Inflammatory macrophage treated with lipopolysaccharide for 4 hours (primary cell): ENCODE data around the gene GRK3.
"Not testable (repeated sequence)": the region's sequence is repeated elsewhere in the genome, so short reads cannot be mapped to it uniquely, and the experiment has no call there.

Source experiments
- DNase-seq: peaks from one replicate; pipeline ENCODE4 v3.0.0-alpha.2; 2020

GRK3 gene

GRCh38 chr22:25552405-25552804, 12.1 kb upstream of the GRK3 start:
- not testable (repeated sequence) for DNase-seq

DNA sequence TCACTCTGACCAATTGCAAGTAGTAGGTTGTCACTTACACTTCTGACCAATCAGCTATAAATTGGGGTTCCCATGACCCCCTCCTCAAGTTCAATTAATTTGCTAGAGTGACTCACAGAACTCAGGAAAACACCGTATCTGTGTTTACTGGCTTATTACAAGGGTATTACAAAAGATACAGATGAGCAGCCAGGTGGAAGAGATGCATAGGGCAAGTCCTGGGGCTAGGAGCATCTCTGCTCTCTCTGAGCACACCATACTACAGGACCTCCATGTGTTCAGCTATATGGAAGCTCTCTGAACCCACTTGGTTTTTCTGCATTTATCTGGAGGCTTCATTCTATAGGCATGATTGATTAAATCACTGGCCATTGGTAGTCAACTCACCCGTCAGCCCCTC, 11.3 kb upstream of the GRK3 start:
- no peak for DNase-seq

GRCh38 chr22:25554238-25554671, 10.2 kb upstream of the GRK3 start:
- peak; percentile 19 for DNase-seq

GRCh38 chr22:25554689-25555088, 9.8 kb upstream of the GRK3 start:
- no peak for DNase-seq

- DNase-seq: no peak
Measured at GRCh38 chr22:25555586-25555985, 8.9 kb upstream of the GRK3 start.

- DNase-seq: no peak
Measured at GRCh38 chr22:25557218-25557617, 7.3 kb upstream of the GRK3 start.

- DNase-seq: no peak
Measured at GRCh38 chr22:25558341-25558740, 6.1 kb upstream of the GRK3 start.

GRCh38 chr22:25559910-25560309, 4.6 kb upstream of the GRK3 start:
- not testable (repeated sequence) for DNase-seq

GRCh38 chr22:25561182-25561581, 3.3 kb upstream of the GRK3 start:
- not testable (repeated sequence) for DNase-seq

DNA sequence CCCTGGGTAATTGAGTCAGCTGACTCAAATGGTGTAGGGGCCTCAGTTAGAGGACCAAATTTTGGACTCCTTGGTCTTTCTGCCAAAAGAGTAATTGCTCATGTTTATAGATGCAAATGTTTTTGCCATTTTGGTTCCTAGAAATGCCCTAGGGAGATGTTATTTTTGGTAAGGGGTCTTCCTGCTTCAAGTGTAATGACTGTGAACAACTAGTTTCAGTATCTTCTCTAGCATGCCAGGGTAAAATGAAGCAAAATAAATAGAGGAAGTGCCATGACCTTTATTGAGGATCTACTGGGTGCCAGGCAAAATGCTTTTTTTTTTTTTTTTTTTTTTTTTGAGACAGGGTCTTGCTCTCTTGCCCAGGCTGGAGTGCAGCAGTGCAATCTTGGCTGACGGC, 2.5 kb upstream of the GRK3 start:
- DNase-seq: peak; percentile 44

DNA sequence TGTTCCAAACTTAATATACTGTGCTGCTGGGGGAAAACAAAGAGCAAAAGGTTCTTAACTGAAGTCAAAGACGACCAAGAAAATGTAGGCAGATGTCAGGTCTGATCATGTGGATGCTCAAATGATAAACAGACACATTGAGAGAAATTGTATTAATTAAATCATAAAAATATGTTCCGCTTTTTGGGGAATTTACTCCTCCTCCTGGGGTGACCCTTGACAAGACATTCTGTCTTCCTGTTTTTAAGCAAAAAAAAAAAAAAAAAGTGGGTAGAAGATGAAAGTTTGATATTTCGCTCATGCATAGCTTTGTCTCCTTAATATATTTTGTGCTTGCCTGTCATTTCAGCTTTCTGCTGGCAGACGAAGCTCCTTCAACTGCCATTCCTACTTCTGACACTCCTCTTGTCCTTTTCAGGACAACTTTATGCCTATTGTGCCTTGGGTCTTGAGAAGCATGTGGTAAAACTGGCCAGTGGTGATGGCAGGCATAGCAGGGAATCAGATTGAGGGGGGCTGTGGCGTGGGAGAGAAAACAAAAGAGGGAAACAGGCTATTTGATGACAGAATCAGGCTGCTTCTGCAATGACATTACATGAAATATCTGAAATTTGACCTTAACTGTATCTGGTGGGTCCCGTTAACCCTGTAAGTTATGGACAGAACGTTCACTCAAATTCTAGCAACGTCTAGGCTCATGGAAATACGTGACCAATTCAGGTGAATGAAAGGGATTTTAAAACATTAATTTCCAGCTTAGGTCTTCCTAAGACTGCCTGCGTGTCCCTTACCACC, 1.3 kb upstream of the GRK3 start:
- DNase-seq: peak; percentile 76

DNA sequence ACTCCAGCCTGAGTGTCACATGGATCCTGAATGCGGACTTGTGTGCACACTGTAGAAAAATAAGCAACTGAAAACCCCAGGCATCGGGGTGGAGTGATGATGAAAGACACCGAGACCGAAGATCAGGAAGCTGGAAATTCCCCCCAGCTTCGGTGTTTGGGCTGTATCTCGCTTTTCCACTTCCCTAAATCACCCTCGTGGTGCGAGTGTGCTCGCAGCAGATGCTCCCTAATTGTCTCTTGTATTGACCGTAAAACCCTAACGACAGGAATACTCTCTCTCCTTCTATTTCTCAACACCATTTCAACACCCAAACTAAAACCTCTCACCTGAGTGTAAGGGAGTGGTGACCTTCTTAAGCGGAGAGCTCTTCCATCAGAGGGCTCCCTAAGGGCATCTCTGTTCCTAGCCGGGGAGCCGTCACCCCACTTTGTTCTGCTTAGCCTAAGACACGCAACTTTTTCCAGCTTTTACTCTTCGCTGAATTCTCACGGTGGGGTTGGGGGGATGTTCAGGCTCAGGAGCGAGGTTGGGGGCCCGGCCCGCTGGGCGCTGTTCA, 635 bp upstream of the GRK3 start:
- peak; percentile 96 for DNase-seq

GRCh38 chr22:25564979-25565677, 653 bp downstream of the GRK3 start:
- peak; percentile 30 for DNase-seq

- DNase-seq: peak; percentile 78
Measured at GRCh38 chr22:25566186-25566897, 1.9 kb downstream of the GRK3 start.

DNA sequence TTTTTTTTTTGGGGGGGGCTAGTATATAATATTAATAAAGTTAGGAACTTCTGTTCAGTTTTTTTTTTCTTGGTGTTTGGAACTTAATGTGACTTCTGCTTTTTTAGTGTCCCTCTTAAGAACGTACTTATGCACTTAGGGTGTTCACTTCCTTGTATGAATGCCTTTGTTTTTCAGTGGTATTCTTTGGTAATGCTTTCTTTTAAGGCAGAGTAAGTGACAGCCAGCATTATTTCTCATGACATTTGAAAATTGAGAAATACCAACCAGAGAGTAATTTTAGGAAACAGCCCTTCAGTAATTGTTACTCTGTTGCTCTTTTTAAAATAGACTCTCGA, 2.4 kb downstream of the GRK3 start:
- peak; percentile 94 for DNase-seq

DNA sequence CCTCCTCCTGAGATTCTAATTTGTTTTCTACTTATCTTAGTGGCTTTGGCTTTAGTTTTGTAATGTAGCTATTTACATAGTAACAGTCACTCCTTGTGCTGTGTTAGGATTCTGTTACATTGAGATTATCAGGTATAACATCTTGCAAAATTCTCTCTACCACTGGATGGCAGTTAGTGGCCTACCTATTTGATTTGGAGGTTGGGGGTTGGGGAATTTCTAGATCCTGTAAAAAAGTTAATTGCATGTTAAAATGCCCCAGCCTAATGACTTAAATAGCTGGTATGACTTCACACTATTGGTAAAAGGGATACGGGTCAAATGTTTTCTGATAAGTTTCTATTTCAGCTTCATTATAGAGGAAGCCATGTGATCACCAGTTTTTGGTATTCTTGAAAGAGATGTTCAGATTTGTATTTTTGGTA, 2.8 kb downstream of the GRK3 start:
- peak; percentile 73 for DNase-seq

GRCh38 chr22:25568066-25568465, 3.6 kb downstream of the GRK3 start:
- peak; percentile 48 for DNase-seq

DNA sequence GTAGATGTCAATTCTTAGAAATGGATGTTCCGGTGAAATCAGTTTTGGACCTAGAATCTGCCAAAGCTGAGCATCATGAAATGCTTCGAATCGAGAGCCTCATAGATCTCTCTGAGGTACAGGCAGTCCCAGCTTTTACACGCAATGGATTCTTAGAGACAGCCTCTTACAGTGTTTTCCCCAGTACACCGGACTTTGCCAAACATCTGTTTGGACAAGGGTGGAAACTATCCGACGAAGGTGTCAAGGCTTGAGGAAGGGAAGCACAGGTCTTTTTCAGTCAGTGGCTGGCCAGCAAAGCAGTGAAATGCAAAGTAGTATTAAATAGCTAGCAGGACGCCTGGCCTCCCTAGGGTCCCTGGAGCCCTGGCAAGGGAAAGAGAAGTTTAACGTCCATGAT, 4.9 kb downstream of the GRK3 start:
- DNase-seq: no peak

GRCh38 chr22:25569983-25570382, 5.5 kb downstream of the GRK3 start:
- peak; percentile 46 for DNase-seq

DNA sequence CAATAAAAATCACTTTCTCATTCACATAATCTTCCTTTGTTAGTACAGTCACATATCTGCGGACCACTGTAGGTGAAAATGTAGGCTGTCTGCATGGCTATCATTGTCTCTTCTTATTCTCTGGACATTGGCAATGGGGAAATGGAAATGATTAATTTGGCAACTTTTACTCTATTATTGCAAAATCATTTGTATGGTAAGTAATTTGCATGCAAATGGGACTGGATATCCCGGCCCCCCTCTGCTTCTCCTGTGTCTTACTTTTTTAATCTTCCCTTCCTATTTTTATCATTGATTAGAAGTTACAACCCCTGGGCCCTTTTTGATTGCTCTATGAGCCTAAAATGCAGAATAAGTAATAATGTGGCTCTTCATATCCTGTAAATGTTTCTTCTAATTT, 6.0 kb downstream of the GRK3 start:
- peak; percentile 80 for DNase-seq

DNA sequence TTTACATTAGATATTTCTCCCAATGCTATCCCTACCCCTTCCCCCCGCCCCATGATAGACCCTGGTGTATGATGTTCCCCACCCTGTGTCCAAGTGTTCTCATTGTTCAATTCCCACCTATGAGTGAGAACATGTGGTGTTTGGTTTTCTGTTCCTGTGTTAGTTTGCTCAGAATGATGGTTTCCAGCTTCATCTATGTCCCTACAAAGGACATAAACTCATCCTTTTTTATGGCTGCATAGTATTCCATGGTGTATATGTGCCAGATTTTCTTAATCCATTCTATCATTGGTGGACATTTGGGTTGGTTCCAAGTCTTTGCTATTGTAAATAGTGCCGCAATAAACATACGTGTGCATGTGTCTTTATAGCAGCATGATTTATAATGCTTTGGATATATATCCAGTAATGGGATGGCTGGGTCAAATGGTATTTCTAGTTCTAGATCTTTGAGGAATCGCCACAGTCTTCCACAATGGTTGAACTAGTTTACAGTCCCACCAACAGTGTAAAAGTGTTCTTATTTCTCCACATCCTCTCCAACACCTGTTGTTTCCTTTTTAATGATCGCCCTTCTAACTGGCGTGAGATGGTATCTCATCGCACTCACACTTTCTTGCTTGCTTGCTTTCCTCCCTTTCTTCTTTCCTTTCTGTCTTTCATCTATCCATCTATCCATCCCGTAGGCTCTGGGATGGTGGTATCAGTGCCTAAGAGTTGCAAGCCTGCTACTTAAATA, 7.7 kb downstream of the GRK3 start:
- not testable (repeated sequence) for DNase-seq

GRCh38 chr22:25572708-25573171, 8.3 kb downstream of the GRK3 start:
- DNase-seq: peak; percentile 37

DNA sequence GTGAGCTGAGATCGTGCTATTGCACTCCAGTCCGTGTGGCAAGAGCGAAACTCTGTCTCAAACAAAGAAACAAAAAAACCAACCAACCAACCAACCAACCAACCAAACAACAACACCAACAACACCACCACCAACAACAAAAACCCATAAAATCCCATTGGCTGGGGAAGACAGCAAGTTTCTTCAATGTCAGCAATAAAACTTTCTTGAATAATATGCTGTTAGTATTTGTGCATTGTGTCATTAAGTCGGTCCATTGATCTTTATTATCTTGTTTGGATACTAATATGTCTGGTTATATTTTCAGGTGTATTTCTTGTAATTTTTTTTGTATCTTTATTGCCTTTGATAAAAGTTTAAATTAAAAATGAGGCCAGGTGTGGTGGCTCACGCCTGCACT, 9.4 kb downstream of the GRK3 start:
- no peak for DNase-seq
